Thoracic aorta (tissue), 2 donors: ENCODE data around the gene KCNJ2. TPM values are rescaled to one million over a fixed set of nuclear protein-coding genes. Genes with fewer than 3 reads are reported as not detected.

Experiments used
- ATAC-seq: fragments of 150-250 bp; one replicate; pipeline ENCODE4 v1.8.0; 2017; ENCODE audit warnings: low read depth; ENCODE audit not compliant: insufficient number of reproducible peaks, low FRiP score
- DNase-seq: peaks from one replicate; pipeline ENCODE4 v3.0.0-alpha.2; 2020; ENCODE audit warnings: low spot score
- H3K27ac ChIP-seq, 2 donors: fragments of 200-600 bp; sonication (generic); 1 replicate in 1 of 2; 2 replicates in 1 of 2; pipeline ENCODE4 v1.5.1; 2016; ENCODE audit warnings: mild to moderate bottlenecking in 2 of 2, moderate library complexity in 2 of 2
- H3K27me3 ChIP-seq: fragments of 200-600 bp; sonication (generic); replicated peaks from 2 replicates; pipeline ENCODE4 v1.6.0; 2016; ENCODE audit warnings: mild to moderate bottlenecking; ENCODE audit not compliant: insufficient read depth
- H3K36me3 ChIP-seq: fragments of 200-600 bp; sonication (generic); one replicate; pipeline ENCODE4 v1.5.1; 2016
- H3K4me1 ChIP-seq, 2 donors: fragments of 200-600 bp; sonication (generic); 1 replicate in 1 of 2; 2 replicates in 1 of 2; pipeline versions ENCODE4 v1.5.1 to v1.6.0; 2016; ENCODE audit warnings: low read depth in 2 of 2, mild to moderate bottlenecking in 1 of 2; ENCODE audit not compliant: control insufficient read depth in 1 of 2
- H3K4me3 ChIP-seq: fragments of 200-600 bp; sonication (generic); 2 replicates; pipeline ENCODE4 v1.5.1; 2016; ENCODE audit warnings: mild to moderate bottlenecking
- H3K9me3 ChIP-seq: fragments of 200-600 bp; sonication (generic); 2 replicates; pipeline ENCODE4 v1.5.1; 2016
- CTCF ChIP-seq: fragments of 200-600 bp; sonication (generic); IDR thresholded peaks from one replicate; pipeline ENCODE4 v1.5.1; 2019; ENCODE audit warnings: antibody characterized with exemption
- total RNA-seq, 2 donors: library from RNA; depleted of rRNA; stranded (reverse); fragments of >200 nt; gene quantifications; one replicate each; pipeline versions ENCODE4 v1.1.0 to v1.2.3, GENCODE V29; 2016

Gene KCNJ2
- total RNA-seq, 2 donors from 2014 or later, result 2.0 to 5.0 TPM

- Histone ChIP-seq H3K36me3 (no peaks in the 10 kb centered on the region), H3K4me3 (no peak overlapping the region), H3K9me3 (no peaks in the 10 kb centered on the region), H3K27me3 (no peaks in the 10 kb centered on the region), H3K27ac (no peak overlapping the region), H3K4me1 (no peaks in the 10 kb centered on the region)
- ATAC-seq (no peak), DNase-seq (no peak)
- TF ChIP-seq CTCF, result no peak
Observed at GRCh38 chr17:70195091-70195490, 25.8 kb downstream of the KCNJ2 start.

- no peak for DNase-seq
- H3K9me3 ChIP-seq, result no peaks in the 10 kb centered on the region
Observed at GRCh38 chr17:70201872-70202419, 32.6 kb downstream of the KCNJ2 start.

DNA sequence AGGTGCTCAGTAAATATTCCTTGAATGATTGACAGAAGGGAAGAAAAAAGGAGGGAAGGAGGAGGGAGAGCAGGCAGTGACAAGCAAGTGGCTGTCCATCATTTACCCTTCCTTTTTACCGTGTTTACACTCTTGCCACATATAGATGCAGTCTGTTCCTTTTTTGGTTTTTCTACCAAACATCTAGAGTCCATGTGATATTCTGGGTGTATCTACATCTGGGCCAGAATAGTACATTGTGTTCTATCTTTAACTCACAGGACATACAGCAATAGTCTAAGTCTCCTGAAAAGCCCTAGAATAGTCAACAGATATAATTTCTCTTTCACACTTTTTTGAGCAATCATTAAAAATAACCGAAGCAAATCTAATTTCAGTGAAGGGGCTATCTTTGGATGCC, 33.5 kb downstream of the KCNJ2 start:
- Histone ChIP-seq H3K36me3 (no peaks in the 10 kb centered on the region), H3K4me1 (no peaks in the 10 kb centered on the region), H3K27ac (no peak overlapping the region), H3K9me3 (no peaks in the 10 kb centered on the region), H3K27me3 (no peaks in the 10 kb centered on the region), H3K4me3 (no peak overlapping the region)
- ATAC-seq, result no peak
- DNase-seq, result no peak
- no peak for TF ChIP-seq CTCF

More at GRCh38 chr17:70201872-70202419, 32.6 kb downstream of the KCNJ2 start:
- TF ChIP-seq CTCF, result no peak
- Histone ChIP-seq H3K27ac (no peak overlapping the region), H3K4me3 (no peak overlapping the region), H3K4me1 (no peaks in the 10 kb centered on the region), H3K36me3 (no peaks in the 10 kb centered on the region), H3K27me3 (no peaks in the 10 kb centered on the region)
- no peak for ATAC-seq

GRCh38 chr17:70204431-70204830, 35.1 kb downstream of the KCNJ2 start:
- TF ChIP-seq CTCF, result no peak
- no peaks in the 10 kb centered on the region for H3K27me3 ChIP-seq
- H3K36me3 ChIP-seq, result no peaks in the 10 kb centered on the region
- ATAC-seq (no peak), DNase-seq (no peak)
- no peaks in the 10 kb centered on the region for H3K9me3 ChIP-seq
- H3K4me3 ChIP-seq, result no peak overlapping the region
- no peak overlapping the region for H3K27ac ChIP-seq
- no peaks in the 10 kb centered on the region for H3K4me1 ChIP-seq

DNA sequence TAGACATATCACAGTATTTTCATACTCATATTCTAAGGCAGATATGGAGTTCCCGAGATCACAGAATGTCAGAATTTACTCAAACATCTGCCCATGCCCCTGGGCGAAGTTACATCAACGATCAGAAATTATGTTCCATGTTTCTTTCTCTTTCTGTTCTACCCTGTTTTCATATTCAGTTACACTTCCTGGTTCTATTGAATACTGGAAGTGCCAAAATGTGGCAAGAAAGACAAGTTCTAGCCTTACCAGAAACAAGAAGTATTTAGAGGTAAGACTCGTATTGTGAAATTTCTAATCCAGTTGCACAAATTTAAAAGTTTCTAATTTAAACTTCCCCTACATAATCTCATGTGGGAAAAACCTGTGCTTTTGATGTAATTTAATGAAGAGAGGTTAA, 36.1 kb downstream of the KCNJ2 start:
- Histone ChIP-seq H3K4me3 (no peak overlapping the region), H3K4me1 (no peaks in the 10 kb centered on the region), H3K27me3 (no peaks in the 10 kb centered on the region), H3K9me3 (no peaks in the 10 kb centered on the region), H3K36me3 (no peaks in the 10 kb centered on the region), H3K27ac (no peak overlapping the region)
- ATAC-seq (no peak), DNase-seq (no peak)
- TF ChIP-seq CTCF, result no peak
